Measurements from ENCODE around the gene TMEM256.
A peak's percentile ranks its signal among the peaks of the same experiment; 100 is the strongest.
"Not testable (repeated sequence)": the region's sequence is repeated elsewhere in the genome, so short reads cannot be mapped to it uniquely, and the experiment has no call there.

TMEM256 gene

DNA sequence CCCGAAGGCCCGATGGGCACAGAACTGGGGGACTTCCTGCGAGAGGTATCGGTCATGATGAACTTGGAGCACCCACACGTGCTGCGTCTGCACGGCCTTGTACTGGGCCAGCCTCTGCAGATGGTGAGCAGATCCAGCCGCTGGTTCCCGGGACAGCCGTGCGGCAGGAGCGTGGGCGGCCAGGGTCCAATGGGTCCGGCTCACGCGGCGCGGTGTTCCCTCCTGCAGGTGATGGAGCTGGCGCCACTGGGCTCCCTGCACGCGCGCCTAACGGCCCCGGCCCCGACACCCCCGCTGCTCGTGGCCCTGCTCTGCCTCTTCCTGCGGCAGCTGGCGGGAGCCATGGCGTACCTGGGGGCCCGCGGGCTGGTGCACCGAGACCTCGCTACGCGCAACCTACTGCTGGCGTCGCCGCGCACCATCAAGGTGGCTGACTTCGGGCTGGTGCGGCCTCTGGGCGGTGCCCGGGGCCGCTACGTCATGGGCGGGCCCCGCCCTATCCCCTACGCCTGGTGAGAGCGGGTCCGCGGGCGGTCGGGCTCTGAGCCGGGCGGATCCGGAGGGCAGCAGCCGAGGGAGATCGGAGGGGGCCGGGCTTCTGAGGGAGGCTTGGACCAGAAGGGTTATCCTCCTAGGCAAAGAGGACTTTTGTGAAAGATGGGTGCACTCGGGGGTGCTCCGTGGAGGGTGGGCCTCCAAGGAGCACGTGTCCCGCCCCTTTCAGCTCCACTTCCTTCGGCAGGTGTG, 20.0 kb downstream of the TMEM256 start:
- DNase-seq (ENCODE audit: low read depth in 2 of 2): peak; percentile 66 to 67

DNA sequence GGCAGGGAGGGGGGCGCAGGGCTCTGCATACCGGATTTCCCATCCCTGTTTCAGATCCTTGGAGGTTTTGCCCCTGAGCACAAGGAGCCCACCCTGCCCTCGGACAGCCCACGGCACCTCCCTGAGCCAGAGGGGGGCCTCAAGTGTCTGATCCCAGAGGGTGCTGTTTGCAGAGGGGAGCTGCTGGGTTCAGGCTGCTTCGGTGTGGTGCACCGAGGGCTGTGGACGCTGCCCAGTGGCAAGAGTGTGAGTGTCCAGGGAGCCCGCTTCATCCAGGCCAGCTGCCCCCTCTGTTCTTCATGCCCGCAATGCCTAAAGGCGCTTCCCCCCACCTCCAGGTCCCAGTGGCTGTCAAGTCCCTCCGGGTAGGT, 20.5 kb downstream of the TMEM256 start:
- DNase-seq (ENCODE audit: low read depth in 2 of 2): no peak

GRCh38 chr17:7382901-7383300, 21.0 kb downstream of the TMEM256 start:
- no peak for DNase-seq (ENCODE audit: low read depth in 2 of 2)

- no peak for DNase-seq (ENCODE audit: low read depth in 2 of 2)
Observed at GRCh38 chr17:7380855-7381683, 22.8 kb downstream of the TMEM256 start, which contains the start of gene TNK1. Gene TNK1 (plus strand): TSS chr17:7381089. CDS start chr17:7382927, 1,838 bp downstream.

DNA sequence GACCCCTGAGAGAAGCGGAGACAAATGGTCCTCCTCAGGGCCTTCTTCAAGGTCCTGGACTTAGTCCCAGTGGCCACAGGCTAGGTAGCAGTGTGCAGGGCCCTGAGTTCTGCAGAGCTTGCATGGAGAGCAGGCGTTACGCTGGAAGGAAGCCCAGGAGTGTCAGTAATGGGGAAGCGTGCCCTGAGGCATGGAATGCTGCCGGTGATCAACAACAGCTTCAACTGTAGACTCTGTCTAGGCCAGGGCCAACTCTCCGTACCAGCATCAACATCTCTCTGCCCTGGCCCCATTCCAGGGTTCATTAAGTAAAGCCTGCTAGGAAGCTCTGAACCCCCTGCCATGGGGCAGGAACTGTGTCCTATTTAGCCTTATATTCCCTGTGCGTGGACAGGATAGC, 23.6 kb downstream of the TMEM256 start:
- no peak for DNase-seq (ENCODE audit: low read depth in 2 of 2)

DNA sequence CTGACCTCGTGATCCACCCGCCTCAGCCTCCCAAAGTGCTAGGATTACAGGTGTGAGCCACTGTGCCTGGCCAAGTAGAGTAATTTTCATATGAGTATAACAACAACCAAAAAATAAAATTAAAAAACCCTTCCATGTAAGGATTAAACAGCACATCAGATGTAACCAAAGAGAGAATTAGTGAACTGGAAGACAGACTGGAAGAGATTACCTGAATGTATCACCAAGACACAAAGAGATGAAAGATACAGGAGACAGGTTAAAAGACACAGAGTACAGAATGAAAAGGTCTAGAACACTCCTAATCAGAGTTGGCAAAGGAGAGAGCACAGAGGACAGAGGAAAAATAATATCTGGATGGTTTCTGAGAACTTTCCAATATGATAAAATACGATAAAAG, 24.8 kb downstream of the TMEM256 start:
- DNase-seq (ENCODE audit: low read depth in 2 of 2): no peak

DNA sequence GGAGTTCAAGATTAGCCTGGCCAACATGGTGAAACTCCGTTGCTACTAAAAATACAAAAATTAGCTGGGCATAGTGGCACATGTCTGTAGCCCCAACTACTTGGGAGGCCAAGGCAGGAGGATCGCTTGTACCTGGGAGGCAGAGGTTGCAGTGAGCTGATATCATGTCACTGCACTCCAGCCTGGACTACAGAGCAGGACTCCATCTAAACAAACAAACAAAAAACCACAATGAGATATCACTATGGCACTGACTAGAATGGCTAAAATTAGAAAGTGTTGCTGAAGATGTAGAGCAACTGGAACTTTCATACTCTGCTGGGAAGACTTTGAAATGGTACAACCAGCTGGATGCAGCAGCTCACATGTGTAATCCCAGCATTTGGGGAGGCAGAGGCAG, 29.5 kb downstream of the TMEM256 start:
- no peak for DNase-seq (ENCODE audit: low read depth in 2 of 2)

DNA sequence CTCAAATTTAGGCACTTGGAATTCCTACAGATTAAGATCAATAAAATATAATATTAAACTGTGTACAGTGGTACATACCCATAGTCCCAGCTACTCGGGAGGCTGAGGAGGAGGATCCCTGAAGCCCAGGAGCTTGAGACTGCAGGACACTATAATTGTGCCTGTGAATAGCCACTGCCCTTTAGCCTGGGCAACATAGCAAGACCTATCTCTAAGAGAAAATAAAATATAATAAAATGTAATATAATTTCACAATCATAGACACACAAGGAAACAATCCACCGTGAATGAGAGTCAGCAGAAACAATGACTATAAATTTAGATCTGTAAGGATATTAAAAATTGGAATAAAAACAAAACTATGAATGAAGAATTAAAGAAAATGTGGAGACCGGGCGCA, 33.0 kb downstream of the TMEM256 start:
- DNase-seq (ENCODE audit: low read depth in 2 of 2): no peak

GRCh38 chr17:7369825-7370224, 34.1 kb downstream of the TMEM256 start:
- DNase-seq (ENCODE audit: low read depth in 2 of 2): no peak

GRCh38 chr17:7368599-7368994, 35.3 kb downstream of the TMEM256 start:
- DNase-seq (ENCODE audit: low read depth in 2 of 2): not testable (repeated sequence)

DNA sequence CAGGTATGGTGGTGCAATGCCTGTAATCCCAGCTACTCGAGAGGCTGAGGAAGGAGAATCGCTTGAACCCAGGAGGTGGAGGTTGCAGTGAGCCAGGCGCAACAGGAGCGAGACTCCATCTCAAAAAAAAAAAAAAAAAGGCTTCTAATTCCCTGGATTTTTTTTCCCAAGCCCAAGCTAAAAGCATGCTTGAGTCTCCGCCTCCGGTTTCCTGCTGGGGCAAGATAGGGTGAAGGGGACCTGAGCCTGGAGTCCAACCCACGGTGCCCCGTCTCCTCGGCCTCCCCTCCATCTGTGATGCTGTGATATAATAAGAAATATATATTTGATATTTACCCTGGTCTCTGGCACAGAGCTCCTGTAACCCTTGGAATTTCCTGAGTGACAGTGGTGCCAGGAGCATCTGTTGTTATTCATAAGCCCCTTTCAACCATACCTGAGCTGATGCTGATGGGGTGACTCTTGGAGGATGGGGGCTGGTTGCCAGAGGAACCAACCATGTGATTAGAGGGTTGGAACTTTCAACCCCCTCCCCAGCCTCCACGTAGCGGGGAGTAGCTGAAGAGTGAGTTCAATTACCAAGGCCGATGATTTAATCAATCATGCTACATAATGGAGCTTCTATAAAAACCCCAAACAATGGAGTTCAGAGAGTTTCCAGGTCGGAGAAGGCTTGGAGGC, 35.8 kb downstream of the TMEM256 start:
- no peak for DNase-seq (ENCODE audit: low read depth in 2 of 2)

- no peak for DNase-seq (ENCODE audit: low read depth in 2 of 2)
Observed at GRCh38 chr17:7367083-7367482, 36.8 kb downstream of the TMEM256 start.

- DNase-seq (ENCODE audit: low read depth in 2 of 2): not testable (repeated sequence)
Observed at GRCh38 chr17:7365963-7366362, 37.9 kb downstream of the TMEM256 start.

GRCh38 chr17:7363311-7363710, 40.6 kb downstream of the TMEM256 start:
- DNase-seq (ENCODE audit: low read depth in 2 of 2): no peak

DNA sequence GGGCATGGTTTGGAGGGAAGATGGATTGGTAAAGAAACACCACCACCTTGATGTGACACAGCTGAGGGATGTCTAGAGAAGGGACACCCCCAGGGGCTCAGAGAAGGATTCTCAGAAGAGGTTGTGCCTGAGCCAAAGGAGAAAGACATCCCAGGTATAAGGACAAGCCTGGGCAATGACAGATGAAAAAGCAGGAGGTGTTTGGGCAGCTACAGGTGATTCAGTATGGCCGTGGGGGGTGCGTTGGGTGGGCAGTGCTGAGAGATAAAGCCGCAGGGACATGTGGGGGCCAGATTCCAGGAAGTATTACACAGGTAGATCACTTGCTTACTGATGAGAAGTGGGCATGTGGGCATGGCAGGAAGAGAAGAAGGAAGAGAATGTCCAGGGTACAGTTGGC, 42.0 kb downstream of the TMEM256 start:
- no peak for DNase-seq (ENCODE audit: low read depth in 2 of 2)

- DNase-seq (ENCODE audit: low read depth in 2 of 2): no peak
Observed at GRCh38 chr17:7357381-7357780, 46.5 kb downstream of the TMEM256 start.

- DNase-seq (ENCODE audit: low read depth in 2 of 2): no peak
Observed at GRCh38 chr17:7356756-7357155, 47.1 kb downstream of the TMEM256 start.

DNA sequence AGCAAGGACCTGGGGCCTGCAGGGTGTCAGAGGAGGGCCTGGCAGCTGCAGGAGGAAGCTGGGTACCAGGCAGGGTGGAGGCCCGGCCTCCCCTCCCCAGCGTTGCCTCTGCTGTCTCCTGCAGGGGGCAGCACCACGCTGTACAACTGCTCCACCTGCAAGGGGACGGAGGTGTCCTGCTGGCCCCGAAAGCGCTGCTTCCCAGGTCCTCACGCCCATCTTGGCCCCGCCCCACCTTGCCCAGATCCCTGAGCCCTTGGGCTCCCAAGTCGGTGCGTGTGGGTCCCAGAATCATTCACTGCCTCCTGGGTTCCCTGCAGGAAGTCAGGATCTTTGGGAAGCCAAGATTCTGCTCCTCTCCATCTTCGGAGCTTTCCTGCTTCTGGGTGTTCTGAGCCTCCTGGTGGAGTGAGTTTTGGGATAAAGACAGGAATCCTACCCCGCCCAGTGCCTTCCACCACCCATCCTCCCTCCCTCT, 47.8 kb downstream of the TMEM256 start:
- peak; percentile 76 to 84 for DNase-seq (ENCODE audit: low read depth in 2 of 2)

- DNase-seq (ENCODE audit: low read depth in 2 of 2): no peak
Observed at GRCh38 chr17:7355573-7355972, 48.3 kb downstream of the TMEM256 start.

GRCh38 chr17:7355053-7355452, 48.8 kb downstream of the TMEM256 start, which contains the start of gene TMEM95:
Gene TMEM95 (plus strand): TSS chr17:7355156. CDS start chr17:7355205, 49 bp downstream.
- DNase-seq (ENCODE audit: low read depth in 2 of 2): no peak

DNA sequence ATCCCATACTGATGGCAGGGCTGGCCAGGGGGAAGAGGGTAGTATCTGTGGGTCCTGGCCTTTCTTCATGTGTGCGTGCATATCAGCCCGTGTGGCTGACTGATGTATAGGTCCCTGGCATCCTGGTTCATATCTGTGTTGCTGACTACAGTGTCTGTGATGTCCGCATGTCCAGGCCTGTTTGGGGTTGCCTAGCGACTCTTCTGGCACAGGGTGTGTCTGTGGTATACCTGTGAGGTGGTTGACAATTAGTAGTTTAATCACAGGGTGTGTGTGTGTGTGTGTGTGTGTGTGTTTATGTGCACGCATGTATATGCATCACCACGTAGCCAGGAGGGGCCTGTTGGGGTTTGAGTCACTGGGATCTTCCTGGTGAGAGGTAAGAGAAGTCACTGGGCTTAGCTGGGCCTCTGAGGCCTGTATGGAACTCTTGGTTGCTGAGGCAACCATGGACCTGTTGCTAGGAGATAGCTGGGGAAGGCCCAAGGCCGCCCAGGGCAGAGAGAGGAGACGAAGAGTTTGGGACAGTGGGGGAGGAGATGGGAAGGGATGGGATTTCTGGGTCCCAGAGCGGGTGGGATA, 49.5 kb downstream of the TMEM256 start:
- DNase-seq (ENCODE audit: low read depth in 2 of 2): no peak
